GM21825 (cell line): Measurements from ENCODE around the gene MAMDC4.
A peak's percentile ranks its signal among the peaks of the same experiment; 100 is the strongest.
"Not testable (repeated sequence)": the region's sequence is repeated elsewhere in the genome, so short reads cannot be mapped to it uniquely, and the experiment has no call there.

Source experiments
- ATAC-seq: cut with Tn5 transposase; IDR thresholded peaks from one replicate; pipeline ENCODE4 v1.9.1; 2021; ENCODE audit warnings: mild to moderate bottlenecking, moderate library complexity; ENCODE audit not compliant: unreplicated experiment

Gene MAMDC4

DNA sequence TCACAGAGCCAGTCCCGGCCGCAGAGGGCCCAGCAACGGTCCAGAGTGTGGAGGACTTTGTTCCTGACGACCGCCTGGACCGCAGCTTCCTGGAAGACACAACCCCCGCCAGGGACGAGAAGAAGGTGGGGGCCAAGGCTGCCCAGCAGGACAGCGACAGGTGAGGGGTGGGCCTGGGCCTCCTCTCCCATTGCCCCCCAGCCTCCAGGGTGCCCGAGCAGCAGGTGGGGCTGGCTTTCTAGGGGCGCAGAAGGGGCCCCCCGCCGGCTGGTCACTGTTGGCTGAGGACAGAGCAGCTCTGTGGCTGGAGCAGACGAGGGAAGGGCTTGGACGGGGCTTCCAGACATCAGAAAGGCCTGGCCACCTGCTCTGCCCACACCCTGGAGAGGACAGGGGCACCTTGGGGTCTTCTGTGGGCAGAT is 14.3 kb upstream of the MAMDC4 start:
- not testable (repeated sequence) for ATAC-seq

DNA sequence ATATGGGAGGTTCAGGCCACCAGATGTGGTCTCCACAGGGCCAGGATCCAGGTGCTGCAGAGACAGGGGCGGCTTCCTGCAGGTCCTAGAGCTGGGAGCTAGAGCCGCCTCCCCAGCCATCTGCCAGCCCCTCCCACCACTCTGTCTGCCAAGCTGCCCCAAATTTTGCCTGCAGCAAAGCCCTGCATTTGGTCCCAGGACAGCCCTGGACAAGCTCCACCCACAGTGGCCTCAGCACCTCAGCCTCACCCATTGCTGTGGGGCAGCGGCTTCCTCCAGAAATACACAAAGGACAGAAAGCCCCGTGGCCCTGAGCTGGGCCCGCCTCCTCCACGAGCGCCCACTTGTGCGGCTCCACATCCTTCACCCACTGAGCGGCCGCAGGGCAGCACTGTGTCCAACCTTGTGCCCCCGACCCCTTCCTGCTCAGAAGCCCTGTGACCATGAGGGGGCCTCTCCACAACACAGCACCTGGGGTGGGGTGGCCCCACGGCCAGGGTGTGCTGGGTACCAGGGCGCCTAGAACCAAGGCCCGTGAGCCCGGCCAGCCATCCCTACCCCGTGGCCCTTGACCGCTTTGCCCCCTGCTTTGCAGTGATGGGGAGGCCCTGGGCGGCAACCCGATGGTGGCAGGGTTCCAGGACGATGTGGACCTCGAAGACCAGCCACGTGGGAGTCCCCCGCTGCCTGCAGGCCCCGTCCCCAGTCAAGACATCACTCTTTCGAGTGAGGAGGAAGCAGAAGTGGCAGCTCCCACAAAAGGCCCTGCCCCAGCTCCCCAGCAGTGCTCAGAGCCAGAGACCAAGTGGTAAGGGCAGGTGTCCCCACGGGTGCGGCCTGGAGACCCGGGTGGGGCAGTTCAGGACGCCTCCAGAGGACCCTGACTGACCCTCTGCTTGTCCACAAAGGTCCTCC is 13.6 kb upstream of the MAMDC4 start:
- ATAC-seq = no peak

DNA sequence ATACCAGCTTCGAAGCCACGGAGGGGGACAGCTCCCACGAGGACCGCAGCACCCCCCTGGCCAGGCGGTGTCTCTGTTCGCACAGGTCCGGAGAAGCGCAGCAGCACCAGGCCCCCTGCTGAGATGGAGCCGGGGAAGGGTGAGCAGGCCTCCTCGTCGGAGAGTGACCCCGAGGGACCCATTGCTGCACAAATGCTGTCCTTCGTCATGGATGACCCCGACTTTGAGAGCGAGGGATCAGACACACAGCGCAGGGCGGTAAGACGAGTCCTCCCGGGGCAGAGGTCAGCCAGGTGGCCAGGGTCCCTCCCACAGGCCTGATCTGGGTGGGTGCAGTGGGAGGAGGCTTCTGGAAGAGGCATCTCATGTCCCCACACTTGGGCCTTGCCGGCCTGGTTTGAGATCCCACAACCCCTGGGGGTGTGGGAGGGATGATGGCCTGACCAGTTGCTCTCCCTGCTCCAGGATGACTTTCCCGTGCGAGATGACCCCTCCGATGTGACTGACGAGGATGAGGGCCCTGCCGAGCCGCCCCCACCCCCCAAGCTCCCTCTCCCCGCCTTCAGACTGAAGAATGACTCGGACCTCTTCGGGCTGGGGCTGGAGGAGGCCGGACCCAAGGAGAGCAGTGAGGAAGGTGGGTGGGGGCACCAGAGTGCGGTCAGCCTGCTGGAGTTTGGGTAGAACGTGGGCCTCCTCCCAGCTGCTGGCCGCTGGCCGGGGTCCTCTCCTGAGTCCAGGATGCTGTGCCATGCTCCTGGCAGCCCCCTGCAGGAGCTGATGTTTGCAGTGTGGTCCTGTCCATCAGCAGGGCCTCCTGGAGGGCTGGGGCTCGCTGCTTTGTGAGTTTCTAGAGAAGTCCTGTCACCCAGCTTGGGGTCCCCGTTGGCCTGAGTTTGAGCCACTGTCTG is 12.7 kb upstream of the MAMDC4 start:
- no peak for ATAC-seq

DNA sequence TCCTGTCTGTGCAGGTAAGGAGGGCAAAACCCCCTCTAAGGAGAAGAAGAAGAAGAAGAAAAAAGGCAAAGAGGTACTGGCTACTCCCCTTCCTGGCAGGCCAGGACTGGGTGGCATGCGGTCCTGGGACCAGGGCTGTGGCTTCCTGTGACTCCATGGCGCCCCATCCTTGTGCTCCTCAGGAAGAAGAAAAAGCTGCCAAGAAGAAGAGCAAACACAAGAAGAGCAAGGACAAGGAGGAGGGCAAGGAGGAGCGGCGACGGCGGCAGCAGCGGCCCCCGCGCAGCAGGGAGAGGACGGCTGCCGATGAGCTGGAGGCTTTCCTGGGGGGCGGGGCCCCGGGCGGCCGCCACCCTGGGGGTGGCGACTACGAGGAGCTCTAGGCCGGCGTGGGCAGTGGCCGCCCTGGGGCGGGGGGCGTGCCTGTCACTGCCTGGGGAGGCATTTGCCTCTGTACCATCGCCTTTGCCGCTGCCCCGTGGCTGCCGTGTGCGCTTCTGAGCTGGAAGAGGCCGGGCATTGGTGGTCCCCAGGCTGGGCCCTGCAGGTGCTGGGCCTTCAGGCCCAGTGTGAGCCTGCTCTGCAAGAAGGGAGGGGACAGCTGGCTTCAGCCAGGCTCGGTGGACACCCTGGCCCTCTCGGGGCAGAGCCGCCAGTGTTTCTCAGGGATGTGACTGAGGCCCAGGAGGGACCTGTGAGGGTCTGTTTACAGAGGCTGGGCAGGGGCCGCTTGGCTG is 11.8 kb upstream of the MAMDC4 start:
- no peak for ATAC-seq

DNA sequence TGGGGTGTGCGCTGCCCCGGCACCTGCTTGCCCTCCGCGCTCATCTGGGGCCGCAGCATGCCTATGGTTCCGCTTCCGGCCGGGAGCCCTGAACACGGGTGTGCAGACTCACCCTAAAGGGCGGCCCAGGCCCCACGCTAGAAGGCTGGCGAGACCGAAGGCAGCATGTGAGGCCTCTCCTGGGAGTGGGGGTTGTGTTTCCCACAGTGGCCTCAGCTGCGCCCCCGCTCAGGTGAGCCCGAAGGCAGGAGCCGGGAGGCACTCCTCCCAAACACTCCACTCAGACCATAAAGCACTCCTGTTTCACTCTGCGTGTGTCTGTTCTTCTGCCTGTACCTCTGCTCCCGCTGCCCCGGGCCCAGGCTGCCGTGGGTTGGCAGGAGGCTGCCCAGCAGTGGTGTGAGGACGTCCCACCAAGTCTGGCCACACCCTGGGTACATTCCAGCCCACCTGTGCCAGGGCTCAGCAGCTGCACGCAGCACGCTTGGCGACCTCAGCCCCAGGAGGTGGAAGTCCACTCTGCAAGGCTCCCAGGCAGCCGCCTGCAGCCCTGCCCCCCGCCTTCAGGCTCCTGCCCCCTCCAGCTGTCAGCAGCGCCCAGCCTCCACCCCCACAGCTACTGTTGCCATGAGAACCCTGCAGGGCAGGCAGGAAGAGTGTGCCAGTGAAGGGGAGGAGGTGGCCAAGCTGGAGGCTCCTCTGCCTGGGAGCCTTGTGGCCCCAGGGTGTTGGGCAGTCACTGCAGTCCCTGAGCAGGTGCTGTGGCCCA is 11.1 kb upstream of the MAMDC4 start:
- ATAC-seq = no peak

DNA sequence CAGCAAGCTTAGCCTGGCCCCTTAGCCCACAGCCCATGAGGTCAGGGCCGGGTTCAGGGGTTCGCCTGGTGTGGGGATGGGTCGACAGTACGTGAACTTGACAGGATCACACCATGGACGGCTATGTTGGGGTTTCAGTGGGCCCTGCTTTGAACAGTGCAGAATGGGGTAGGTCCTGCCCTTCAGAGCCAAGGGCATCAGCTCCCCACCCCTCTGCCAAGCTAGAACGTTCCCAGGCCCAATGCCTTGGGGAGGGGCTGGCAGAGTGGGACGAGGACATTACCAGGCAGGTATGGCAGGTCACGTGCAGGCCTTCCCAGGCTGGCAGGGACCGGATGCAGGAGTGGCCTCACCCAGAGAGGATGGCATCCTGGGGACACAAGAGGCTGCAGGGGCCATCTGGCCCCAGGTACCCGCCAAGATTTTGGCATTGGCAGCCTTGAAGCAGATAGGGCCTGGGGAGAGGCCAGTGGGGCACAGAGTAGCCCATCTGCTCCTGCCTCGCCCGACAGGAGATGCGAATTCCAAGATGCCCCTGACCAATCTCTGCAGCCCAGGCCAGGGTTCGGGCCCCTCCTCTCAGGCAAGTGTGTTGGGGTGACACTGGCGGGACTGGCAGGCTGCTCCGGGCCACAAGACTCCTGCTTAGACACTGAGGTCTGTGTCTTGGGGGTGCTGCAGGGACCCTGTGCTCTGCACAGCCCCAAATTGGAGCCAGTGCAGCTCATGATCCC is 10.3 kb upstream of the MAMDC4 start:
- ATAC-seq = not testable (repeated sequence)

DNA sequence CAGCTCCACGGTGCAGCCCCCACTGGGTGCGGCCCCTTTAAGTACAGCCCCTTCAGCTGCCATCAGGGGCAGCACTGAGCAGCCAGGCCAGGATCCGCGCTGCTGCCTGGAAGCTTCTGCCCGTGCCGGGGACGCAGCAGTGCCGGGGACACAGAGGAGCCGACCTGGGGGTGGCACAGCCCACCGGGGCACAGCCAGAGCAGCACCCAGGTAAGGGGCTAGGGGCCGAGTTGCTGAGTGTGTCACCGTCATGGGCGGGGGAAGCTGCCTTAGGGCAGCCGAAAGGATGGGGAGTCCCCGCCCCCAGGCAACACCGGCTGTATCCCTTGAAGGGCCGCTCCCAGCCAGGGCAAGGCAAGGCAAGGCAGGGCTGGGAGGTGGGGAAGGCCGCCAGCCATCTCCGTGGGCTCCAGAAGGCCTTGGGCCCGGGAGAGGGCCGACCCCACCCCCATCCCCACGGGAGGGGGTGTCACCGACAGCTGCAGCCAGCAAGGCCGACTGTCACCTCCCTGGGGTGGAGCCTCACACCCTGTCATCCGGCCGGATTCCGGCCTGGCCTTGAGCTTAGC is 9.7 kb upstream of the MAMDC4 start, which contains the start of gene AJM1:
Gene AJM1 (plus strand): TSS at position 99 of the 569 bp plus-strand sequence. CDS start 1,937 bp downstream, outside the sequence.
- peak; percentile 48 for ATAC-seq

DNA sequence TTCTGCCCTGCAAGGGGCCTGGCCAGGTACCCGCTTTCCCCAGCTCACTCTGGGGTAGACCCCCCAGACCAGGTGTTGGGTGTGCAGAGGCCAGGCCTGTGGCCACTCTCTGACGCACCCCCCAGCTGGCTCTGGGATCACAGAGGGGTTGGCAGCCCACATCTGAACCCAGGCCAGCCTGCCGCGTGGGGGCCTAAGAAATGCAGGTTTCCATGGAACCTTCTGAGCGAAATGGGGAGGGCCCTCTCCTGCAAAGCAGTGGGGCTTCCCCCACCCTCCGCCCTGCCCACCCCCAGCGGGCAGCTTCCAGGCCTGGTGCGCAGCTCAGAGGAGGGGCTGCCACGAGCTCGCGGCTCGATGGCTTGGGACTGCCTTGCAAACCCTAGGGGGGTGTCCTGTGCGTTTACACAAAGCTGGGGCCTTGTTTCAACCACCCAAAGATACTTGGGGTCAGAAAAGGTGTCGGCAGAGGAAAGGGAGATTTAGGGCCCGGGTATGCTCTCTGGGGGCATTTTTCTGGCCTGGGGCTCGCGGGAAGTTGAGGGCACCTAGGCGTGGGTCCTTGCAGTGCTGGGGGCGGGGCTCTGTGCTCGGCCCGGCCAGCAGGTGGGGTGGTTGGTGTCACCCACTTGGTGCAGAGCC is 8.9 kb upstream of the MAMDC4 start:
- ATAC-seq = not testable (repeated sequence)

DNA sequence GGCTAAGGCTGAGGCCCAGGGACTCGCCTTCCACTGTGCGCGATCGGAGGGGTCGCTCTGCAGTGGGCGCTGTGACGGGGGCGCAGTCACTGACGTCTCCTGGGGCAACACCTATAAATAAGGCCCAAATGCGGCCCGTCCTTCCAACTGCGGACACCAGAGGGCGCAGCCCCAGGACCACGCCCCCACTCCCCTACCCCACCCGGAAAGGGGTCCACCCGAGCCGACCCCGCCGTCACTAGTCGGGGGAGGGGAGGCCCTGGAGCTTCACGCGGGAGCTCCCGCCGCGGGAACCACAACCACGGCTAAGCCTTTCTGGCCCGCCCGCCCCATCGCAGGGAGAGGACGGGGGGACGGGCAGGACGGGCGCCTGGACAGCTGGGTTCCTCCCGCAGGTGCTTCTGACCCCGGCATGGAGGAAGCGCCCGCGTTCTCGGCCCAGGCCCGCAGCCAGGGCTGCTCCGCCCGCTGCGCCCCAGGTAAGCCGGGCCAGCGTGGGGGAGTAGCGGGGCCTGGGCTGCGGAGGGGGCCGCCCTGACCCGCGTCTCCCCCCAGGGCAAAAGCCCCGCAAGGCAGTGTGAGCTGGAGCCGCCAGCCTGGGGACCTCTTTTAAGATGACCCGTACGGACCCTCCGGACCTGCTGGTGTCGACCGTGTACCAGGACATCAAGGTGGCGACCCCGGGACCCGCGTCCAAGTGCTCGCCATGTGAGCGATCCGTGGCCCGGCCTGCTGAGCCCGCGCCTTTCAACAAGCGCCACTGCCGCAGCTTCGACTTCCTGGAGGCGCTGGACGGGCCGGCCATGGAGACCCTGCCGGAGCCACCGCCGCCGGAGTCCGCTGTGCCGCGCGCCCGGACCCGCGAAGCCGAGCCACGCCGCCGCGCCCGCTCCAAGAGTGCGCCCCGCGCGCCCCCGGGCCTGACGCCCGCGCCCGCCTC is 8.1 kb upstream of the MAMDC4 start:
- ATAC-seq = not testable (repeated sequence)

DNA sequence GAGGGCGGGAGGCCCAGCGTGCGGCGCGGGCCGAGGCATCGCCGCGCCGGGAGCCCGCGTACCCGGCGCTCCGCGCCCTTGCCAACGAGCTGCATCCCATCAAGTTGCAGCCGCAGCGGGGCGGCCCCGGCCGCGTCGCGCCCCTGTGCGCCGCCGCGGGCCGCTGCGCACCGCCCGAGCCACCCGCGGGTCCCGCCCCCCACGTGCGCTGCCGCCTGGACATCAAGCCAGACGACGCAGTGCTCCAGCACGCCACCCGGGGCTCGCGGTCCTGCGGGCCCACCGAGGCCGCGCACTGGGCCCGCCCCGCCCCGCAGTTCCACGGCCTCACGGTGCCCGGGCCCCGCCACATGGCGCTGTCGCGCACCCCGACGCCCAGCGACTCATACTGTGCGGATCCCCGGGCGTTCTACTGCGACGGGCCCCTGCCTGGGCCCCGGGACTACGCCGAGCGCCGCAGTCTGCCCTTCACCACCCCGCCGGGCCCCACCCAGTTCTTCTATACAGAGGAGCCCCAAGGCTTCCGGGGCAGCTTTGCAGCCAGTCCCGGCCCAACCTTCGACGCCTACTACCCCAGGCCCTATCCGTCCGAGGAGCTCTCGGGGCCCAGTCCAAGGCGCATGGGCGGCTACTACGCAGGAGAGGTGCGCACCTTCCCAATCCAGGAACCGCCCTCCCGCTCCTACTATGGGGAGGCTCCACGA is 7.2 kb upstream of the MAMDC4 start:
- ATAC-seq = no peak

DNA sequence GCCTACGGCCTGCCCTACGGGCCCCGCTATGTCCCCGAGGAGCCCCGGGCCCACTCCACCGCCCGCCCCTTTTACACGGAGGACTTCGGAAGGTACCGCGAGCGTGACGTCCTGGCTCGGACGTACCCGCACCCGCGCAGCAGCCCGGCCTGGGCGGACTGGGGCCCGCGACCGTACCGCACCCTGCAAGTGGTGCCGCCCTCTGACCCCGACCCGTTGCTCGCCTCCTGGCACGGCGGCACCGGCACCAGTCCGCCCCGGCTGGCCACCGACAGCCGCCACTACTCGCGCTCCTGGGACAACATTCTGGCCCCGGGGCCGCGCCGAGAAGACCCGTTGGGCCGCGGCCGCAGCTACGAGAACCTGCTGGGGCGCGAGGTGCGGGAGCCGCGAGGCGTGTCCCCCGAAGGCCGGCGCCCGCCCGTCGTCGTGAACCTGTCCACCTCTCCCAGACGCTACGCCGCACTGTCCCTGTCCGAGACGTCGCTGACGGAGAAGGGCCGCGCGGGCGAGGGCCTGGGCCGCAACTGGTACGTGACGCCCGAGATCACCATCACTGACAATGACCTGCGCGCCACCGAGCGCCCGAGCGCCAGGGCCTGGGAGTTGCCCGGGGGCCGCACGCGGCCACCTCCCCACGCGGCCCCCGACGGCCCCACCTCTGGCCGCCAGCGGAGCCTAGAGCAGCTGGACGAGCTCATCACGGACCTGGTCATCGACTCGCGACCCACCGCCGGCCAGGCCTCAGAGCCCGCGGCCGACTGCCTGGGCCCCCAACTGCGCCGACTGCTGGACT is 6.5 kb upstream of the MAMDC4 start:
- no peak for ATAC-seq

DNA sequence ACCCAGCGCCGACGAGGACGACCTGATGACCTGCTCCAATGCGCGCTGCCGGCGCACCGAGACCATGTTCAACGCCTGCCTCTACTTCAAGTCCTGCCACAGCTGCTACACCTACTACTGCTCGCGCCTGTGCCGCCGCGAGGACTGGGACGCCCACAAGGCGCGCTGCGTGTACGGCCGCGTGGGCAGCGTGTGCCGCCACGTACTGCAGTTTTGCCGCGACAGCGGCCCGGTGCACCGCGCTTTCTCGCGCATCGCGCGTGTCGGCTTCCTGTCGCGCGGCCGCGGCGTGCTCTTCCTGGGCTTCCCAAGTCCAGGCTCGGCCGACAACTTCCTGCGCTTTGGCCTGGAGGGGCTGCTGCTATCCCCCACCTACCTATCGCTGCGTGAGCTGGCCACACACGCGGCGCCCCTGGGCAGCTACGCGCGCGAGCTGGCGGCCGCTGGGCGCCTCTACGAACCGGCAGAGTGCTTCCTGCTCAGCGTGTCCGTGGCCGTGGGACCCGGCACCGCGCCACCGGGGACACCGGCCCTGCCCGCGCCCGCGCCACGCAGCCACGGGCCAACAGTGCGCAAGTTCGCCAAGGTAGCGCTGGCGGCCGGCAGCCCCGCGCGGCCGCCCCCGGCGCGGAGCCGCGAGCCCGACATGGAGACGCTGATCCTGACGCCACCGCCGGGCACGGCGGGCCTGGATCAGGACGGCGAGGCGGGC is 5.6 kb upstream of the MAMDC4 start:
- no peak for ATAC-seq

DNA sequence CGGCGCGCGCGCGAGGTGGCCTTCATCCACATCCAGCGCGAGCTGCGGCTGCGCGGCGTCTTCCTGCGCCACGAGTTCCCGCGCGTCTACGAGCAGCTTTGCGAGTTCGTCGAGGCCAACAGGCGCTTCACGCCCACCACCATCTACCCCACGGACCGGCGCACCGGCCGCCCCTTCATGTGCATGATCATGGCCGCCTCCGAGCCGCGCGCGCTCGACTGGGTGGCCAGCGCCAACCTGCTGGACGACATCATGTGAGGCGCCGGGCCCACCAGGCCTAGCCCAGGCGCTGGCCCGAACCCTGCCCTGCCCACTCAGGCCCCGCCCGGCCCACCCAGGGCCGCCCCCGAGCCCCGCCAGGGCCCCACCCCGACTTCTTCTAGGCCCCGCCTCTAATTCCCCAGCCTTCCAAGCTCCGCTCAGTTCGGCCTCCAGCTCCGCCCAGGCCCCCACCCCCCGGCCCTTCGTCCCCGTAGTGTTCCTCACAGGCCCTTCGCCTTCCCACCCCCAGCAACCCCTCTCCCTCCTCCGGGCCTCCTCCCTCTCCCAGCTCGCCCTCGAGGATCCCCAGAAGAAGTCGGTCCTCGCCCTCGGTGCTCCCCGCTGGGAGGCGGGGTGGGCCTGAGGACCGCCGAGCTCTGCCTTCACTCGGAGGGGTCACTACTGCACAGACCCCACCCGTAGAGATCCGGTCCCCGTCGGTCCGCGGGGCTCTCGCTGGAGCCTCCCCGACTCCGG is 4.9 kb upstream of the MAMDC4 start:
- ATAC-seq = no peak

DNA sequence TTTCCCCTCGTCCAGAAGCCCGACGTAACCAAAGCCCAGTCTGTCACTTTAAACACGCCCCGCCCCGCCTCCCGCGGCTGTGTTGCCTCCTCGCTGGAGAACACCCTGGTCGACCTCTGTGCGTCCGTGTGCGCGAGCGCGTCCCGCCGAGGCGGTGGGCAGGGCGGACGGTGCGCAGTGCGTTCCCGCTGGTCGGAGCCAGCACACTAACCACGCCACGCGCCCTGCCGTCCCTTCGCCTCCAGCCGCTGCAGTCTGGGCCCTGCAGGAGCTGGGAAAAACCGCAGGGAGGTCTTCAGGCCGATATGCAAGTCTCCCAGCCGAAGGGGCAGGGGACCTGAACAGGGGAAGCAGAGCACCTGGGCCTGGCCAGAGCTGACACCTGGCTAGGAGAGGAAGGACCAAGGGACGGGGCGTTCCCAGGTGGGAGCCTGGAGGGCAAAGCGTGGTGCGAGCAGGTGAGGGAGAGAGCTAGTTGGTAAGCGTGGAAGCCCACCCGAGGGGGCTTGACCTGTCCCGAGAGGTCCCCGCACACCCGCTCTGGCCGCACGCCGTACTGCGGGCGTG is 4.2 kb upstream of the MAMDC4 start:
- no peak for ATAC-seq
